ENCODE results near the gene TOGARAM2.

Gene TOGARAM2

GRCh38 chr2:29023188-29023587 is 42.1 kb downstream of the TOGARAM2 start:
- DNase-seq: no peak

- DNase-seq: no peak
Measured at GRCh38 chr2:29024882-29025430, 43.9 kb downstream of the TOGARAM2 start.

- DNase-seq: no peak
Measured at GRCh38 chr2:29025711-29026110, 44.6 kb downstream of the TOGARAM2 start.

- no peak for DNase-seq
Measured at GRCh38 chr2:29031046-29031445, 49.9 kb downstream of the TOGARAM2 start.

GRCh38 chr2:29032189-29032588 is 51.1 kb downstream of the TOGARAM2 start:
- DNase-seq: no peak

- peak; percentile 65 for DNase-seq
Measured at GRCh38 chr2:29033172-29033571, 52.1 kb downstream of the TOGARAM2 start.

- DNase-seq: peak; percentile 28
Measured at GRCh38 chr2:29033656-29034055, 52.6 kb downstream of the TOGARAM2 start.

- DNase-seq: no peak
Measured at GRCh38 chr2:29035016-29035745, 54.1 kb downstream of the TOGARAM2 start.

- no peak for DNase-seq
Measured at GRCh38 chr2:29039718-29040480, 58.8 kb downstream of the TOGARAM2 start.

- no peak for DNase-seq
Measured at GRCh38 chr2:29040552-29040951, 59.5 kb downstream of the TOGARAM2 start.

- no peak for DNase-seq
Measured at GRCh38 chr2:29041161-29041660, 60.1 kb downstream of the TOGARAM2 start.

GRCh38 chr2:29042561-29043075 is 61.5 kb downstream of the TOGARAM2 start:
- DNase-seq: peak; percentile 38

GRCh38 chr2:29044459-29044858 is 63.4 kb downstream of the TOGARAM2 start:
- no peak for DNase-seq

GRCh38 chr2:29046321-29046720 is 65.2 kb downstream of the TOGARAM2 start:
- no peak for DNase-seq

- DNase-seq: no peak
Measured at GRCh38 chr2:29047083-29047845, 66.2 kb downstream of the TOGARAM2 start.

- no peak for DNase-seq
Measured at GRCh38 chr2:29050591-29050990, 69.5 kb downstream of the TOGARAM2 start.

- DNase-seq: no peak
Measured at GRCh38 chr2:29051730-29052129, 70.6 kb downstream of the TOGARAM2 start.

GRCh38 chr2:29052807-29053206 is 71.7 kb downstream of the TOGARAM2 start:
- DNase-seq: no peak

GRCh38 chr2:29053223-29053622 is 72.1 kb downstream of the TOGARAM2 start:
- DNase-seq: no peak

GRCh38 chr2:29053670-29054400 is 72.7 kb downstream of the TOGARAM2 start:
- DNase-seq: no peak

- DNase-seq: no peak
Measured at GRCh38 chr2:29054430-29054829, 73.3 kb downstream of the TOGARAM2 start.

GRCh38 chr2:29055601-29056000 is 74.5 kb downstream of the TOGARAM2 start:
- DNase-seq: no peak

Data from fibroblast of skin of back (primary cell).